ENCODE results near the gene NDUFA13. TPM values are rescaled to one million over a fixed set of nuclear protein-coding genes. Genes with fewer than 3 reads are reported as not detected.

NDUFA13 gene
- total and polyA plus RNA-seq, 11 donors, result 101 to 1,476 (median 960) TPM

GRCh38 chr19:19549804-19550464 lies 33.9 kb downstream of the NDUFA13 start:
- H3K27me3 ChIP-seq, result peaks cover 0 to 28% (median 0%) of the 10 kb centered on the region in 9 donors
- no peaks in the 10 kb centered on the region for H3K9me3 ChIP-seq
- H3K27ac ChIP-seq, result no peak overlapping the region
- no peak overlapping the region for H3K4me3 ChIP-seq
- ATAC-seq (no peak), DNase-seq (no peak)
- peaks cover 0 to 32% (median 2%) of the 10 kb centered on the region in 12 donors for H3K4me1 ChIP-seq
- TF ChIP-seq POLR2A (IDR thresholded peaks at IDR 0.05) (no peak), CTCF (IDR thresholded peaks at IDR 0.05) (no peak)
- intact Hi-C loops (cut with DNase I), result loop anchor here in 1 of 10 donors (5.0 kb wide), 1 partner anchor 92 kb away; the partner anchor contains the start of gene GMIP
- 42 to 54% (median 52%) methylated on average over 16 to 23 of the region's 23 CpGs for WGBS, 4 donors
- H3K36me3 ChIP-seq, result no peaks in the 10 kb centered on the region

- Histone ChIP-seq H3K36me3 (no peaks in the 10 kb centered on the region), H3K4me1 (peaks cover 0 to 32% (median 2%) of the 10 kb centered on the region in 12 donors), H3K27me3 (peaks cover 0 to 27% (median 0%) of the 10 kb centered on the region in 9 donors), H3K4me3 (no peak overlapping the region), H3K27ac (no peak overlapping the region), H3K9me3 (no peaks in the 10 kb centered on the region)
- intact Hi-C loops (cut with DNase I), result loop anchor here in 1 of 10 donors (5.0 kb wide), 1 partner anchor 92 kb away; the partner anchor contains the start of gene GMIP
- TF ChIP-seq CTCF (IDR thresholded peaks at IDR 0.05), result no peak
- ATAC-seq (no peak), DNase-seq (no peak)
- WGBS, 4 donors, result 25 to 49% (median 35%) methylated on average over 6 to 8 of the region's 8 CpGs
Observed at GRCh38 chr19:19550485-19550929, 34.5 kb downstream of the NDUFA13 start.

GRCh38 chr19:19550972-19551852 lies 35.2 kb downstream of the NDUFA13 start:
- TF ChIP-seq POLR2A (IDR thresholded peaks at IDR 0.05) (no peak), CTCF (IDR thresholded peaks at IDR 0.05) (no peak)
- intact Hi-C loops (cut with DNase I), result loop anchor here in 1 of 10 donors (5.0 kb wide), 1 partner anchor 91 kb away; the partner anchor contains the start of gene GMIP
- WGBS, 4 donors, result 74 to 95% (median 80%) methylated on average over 4 to 10 of the region's 10 CpGs
- DNase-seq (no peak), ATAC-seq (no peak)
- Histone ChIP-seq H3K27me3 (peaks cover 0 to 20% (median 0%) of the 10 kb centered on the region in 9 donors), H3K27ac (no peak overlapping the region), H3K4me1 (peaks cover 0 to 31% (median 2%) of the 10 kb centered on the region in 12 donors), H3K9me3 (no peaks in the 10 kb centered on the region), H3K4me3 (no peak overlapping the region), H3K36me3 (no peaks in the 10 kb centered on the region)

GRCh38 chr19:19551853-19552192 lies 35.8 kb downstream of the NDUFA13 start:
- H3K36me3 ChIP-seq, result no peaks in the 10 kb centered on the region
- H3K27ac ChIP-seq, result no peak overlapping the region
- no peak for ATAC-seq
- peaks cover 0 to 25% (median 2%) of the 10 kb centered on the region in 12 donors for H3K4me1 ChIP-seq
- no peak overlapping the region for H3K4me3 ChIP-seq
- no peak for TF ChIP-seq CTCF (IDR thresholded peaks at IDR 0.05)
- peaks cover 0 to 18% (median 0%) of the 10 kb centered on the region in 9 donors for H3K27me3 ChIP-seq
- 73 to 77% (median 77%) methylated on average over 14 of the region's 14 CpGs for WGBS, 4 donors
- no peak for DNase-seq
- no peaks in the 10 kb centered on the region for H3K9me3 ChIP-seq
- intact Hi-C loops (cut with DNase I), result loop anchor here in 1 of 10 donors (5.0 kb wide), 1 partner anchor 90 kb away; the partner anchor contains the start of gene GMIP

Data from heart left ventricle (tissue), 16 donors.